T follicular helper cell (primary cell): ENCODE data around the gene AADACL2.
"Not testable (repeated sequence)": the region's sequence is repeated elsewhere in the genome, so short reads cannot be mapped to it uniquely, and the experiment has no call there.

ENCODE experiments used
- DNase-seq: peaks from one replicate; pipeline ENCODE4 v3.0.0-alpha.2; 2020; ENCODE audit warnings: low read depth

AADACL2 gene

GRCh38 chr3:151765685-151766084 is 32.0 kb downstream of the AADACL2 start:
- DNase-seq: no peak

- DNase-seq: no peak
Observed at GRCh38 chr3:151766454-151766853, 32.7 kb downstream of the AADACL2 start.

- no peak for DNase-seq
Observed at GRCh38 chr3:151768393-151768930, 34.7 kb downstream of the AADACL2 start.

GRCh38 chr3:151769175-151769574 is 35.4 kb downstream of the AADACL2 start:
- DNase-seq: no peak

GRCh38 chr3:151770956-151771355 is 37.2 kb downstream of the AADACL2 start:
- DNase-seq: no peak

- no peak for DNase-seq
Observed at GRCh38 chr3:151772825-151773480, 39.2 kb downstream of the AADACL2 start.

GRCh38 chr3:151774235-151774634 is 40.5 kb downstream of the AADACL2 start:
- no peak for DNase-seq

GRCh38 chr3:151774910-151775309 is 41.2 kb downstream of the AADACL2 start:
- DNase-seq: no peak

GRCh38 chr3:151775314-151776258 is 41.9 kb downstream of the AADACL2 start:
- no peak for DNase-seq

- no peak for DNase-seq
Observed at GRCh38 chr3:151776259-151776740, 42.6 kb downstream of the AADACL2 start.

GRCh38 chr3:151777880-151778279 is 44.2 kb downstream of the AADACL2 start:
- DNase-seq: no peak

- no peak for DNase-seq
Observed at GRCh38 chr3:151787626-151788025, 53.9 kb downstream of the AADACL2 start.

- no peak for DNase-seq
Observed at GRCh38 chr3:151788401-151788800, 54.7 kb downstream of the AADACL2 start.

GRCh38 chr3:151789853-151790463 is 56.2 kb downstream of the AADACL2 start:
- DNase-seq: no peak

- DNase-seq: not testable (repeated sequence)
Observed at GRCh38 chr3:151790763-151791162, 57.0 kb downstream of the AADACL2 start.

- no peak for DNase-seq
Observed at GRCh38 chr3:151792411-151792810, 58.7 kb downstream of the AADACL2 start.

- DNase-seq: no peak
Observed at GRCh38 chr3:151793636-151794035, 59.9 kb downstream of the AADACL2 start.

- no peak for DNase-seq
Observed at GRCh38 chr3:151794080-151794479, 60.4 kb downstream of the AADACL2 start.

- DNase-seq: no peak
Observed at GRCh38 chr3:151795276-151795675, 61.5 kb downstream of the AADACL2 start.

- DNase-seq: no peak
Observed at GRCh38 chr3:151796105-151796680, 62.5 kb downstream of the AADACL2 start.

- no peak for DNase-seq
Observed at GRCh38 chr3:151798466-151798865, 64.7 kb downstream of the AADACL2 start.

- DNase-seq: no peak
Observed at GRCh38 chr3:151800431-151800830, 66.7 kb downstream of the AADACL2 start.
